Brain pericyte (primary cell): Measurements from ENCODE around the gene HMX2.

Experiments
- DNase-seq: peaks from one replicate; pipeline ENCODE4 v3.0.0-alpha.2; 2012; ENCODE audit warnings: low read depth, low spot score

Gene HMX2

DNA sequence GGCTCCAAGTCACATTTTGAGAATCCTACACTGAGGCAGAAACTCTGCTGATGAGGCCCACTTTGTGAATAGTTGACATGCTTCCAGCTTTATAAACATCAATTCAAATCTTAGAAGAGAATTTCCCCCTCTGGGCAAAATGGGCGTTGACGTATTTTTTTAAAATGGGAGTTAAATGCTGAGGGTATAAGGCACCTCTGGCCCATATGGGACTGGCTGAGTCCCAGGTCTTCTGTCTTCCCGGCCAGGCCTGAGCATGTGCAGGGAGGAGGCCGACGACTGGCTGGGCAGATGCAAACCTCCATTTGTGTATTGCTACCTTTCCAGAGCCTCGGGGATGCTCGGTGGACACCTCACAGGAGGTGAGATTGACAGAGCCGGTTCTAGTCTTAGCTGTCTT lies 44.0 kb downstream of the HMX2 start:
- DNase-seq: no peak

DNA sequence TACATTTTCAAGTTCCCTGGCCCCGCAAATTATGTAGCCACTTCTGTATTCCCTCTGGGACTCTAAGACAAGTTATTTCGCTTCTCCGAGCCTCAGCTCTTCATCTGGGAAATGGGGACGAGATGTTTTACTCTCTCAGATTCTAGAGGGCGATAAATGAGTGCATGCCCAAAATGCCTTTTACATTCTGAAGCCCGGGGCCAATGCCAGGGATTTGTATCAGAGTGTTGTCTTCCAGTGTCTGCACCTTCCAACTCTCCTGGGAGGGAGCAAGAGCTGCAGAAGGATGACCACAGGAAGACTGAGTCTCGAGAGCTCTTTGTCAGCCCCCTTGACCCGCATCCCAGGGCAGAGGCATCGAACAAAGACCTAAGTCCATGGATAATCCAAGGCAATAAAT lies 46.1 kb downstream of the HMX2 start:
- DNase-seq: no peak
